Heart left ventricle (tissue), 16 donors: ENCODE data around the gene IL10RB. TPM values are rescaled to one million over a fixed set of nuclear protein-coding genes. Genes with fewer than 3 reads are reported as not detected.
"Not testable (repeated sequence)": the region's sequence is repeated elsewhere in the genome, so short reads cannot be mapped to it uniquely, and the experiment has no call there.

ENCODE experiments used
- ATAC-seq, 4 donors: fragments of 200-7000 bp; cut with Tn5 transposase; one replicate each; pipeline ENCODE4 v1.9.1; 2020 to 2022; ENCODE audit warnings: moderate library complexity in 4 of 4, mild to moderate bottlenecking in 3 of 4, moderate number of reproducible peaks in 1 of 4
- DNase-seq, 5 donors: peaks; one replicate each; pipeline ENCODE4 v3.0.0-alpha.2; 2020
- H3K27ac ChIP-seq, 12 donors: fragments of 200-600 bp; sonication (generic) in 4 of 12; one replicate each; pipeline versions ENCODE4 v1.5.0 to v1.8.0; 2016 to 2022; ENCODE audit warnings: mild to moderate bottlenecking in 2 of 12
- H3K27me3 ChIP-seq, 9 donors: fragments of 200-600 bp; sonication (generic) in 2 of 9; one replicate each; pipeline versions ENCODE4 v1.5.1 to v1.8.0; 2016 to 2022; ENCODE audit warnings: mild to moderate bottlenecking in 3 of 9
- H3K36me3 ChIP-seq, 9 donors: fragments of 200-600 bp; sonication (generic) in 2 of 9; one replicate each; pipeline versions ENCODE4 v1.5.0 to v1.8.0; 2018 to 2022; ENCODE audit warnings: mild to moderate bottlenecking in 2 of 9
- H3K4me1 ChIP-seq, 12 donors: fragments of 200-600 bp; sonication (generic) in 4 of 12; one replicate each; pipeline versions ENCODE4 v1.5.0 to v1.8.0; 2016 to 2022; ENCODE audit warnings: mild to moderate bottlenecking in 3 of 12
- H3K4me3 ChIP-seq, 12 donors: fragments of 200-600 bp; sonication (generic) in 4 of 12; one replicate each; pipeline versions ENCODE4 v1.5.0 to v1.8.0; 2017 to 2022; ENCODE audit warnings: mild to moderate bottlenecking in 9 of 12, moderate library complexity in 4 of 12
- H3K9me3 ChIP-seq, 12 donors: fragments of 200-600 bp; sonication (generic) in 4 of 12; one replicate each; pipeline versions ENCODE4 v1.5.0 to v1.8.0; 2016 to 2022; ENCODE audit warnings: mild to moderate bottlenecking in 1 of 12
- CTCF ChIP-seq, 12 donors: fragments of 200-600 bp; sonication (generic) in 4 of 12; IDR thresholded peaks; one replicate each; pipeline versions ENCODE4 v1.5.0 to v1.8.0; 2018 to 2022; ENCODE audit warnings: antibody characterized with exemption in 12 of 12, mild to moderate bottlenecking in 5 of 12
- POLR2A ChIP-seq, 2 donors: fragments of 450-650 bp; IDR thresholded peaks; one replicate each; pipeline ENCODE4 v1.6.1; 2017; ENCODE audit warnings: antibody characterized with exemption in 2 of 2, mild to moderate bottlenecking in 2 of 2, moderate library complexity in 2 of 2
- WGBS, 4 donors: extraction: QIAGEN DNeasy Blood & Tissue Kit in 2 of 4; methylation state at CpG; one replicate each; pipeline versions ENCODE4 v1.1.5 to v1.1.7; 2013 to 2018; 5-methylcytosine and 5-hydroxymethylcytosine counted together
- intact Hi-C, 10 donors: fragments of 100-400 bp; cut with DNase I; formaldehyde crosslinking; loops; one replicate each; pipeline versions ENCODE4 v1.11.1 to v1.14.2; 2022
- polyA plus RNA-seq, 2 donors: library from polyadenylated mRNA; stranded (reverse); fragments of 200-250 nt; gene quantifications; one replicate each; pipeline ENCODE4 v1.2.3, GENCODE V29; 2013
- total RNA-seq, 9 donors: library from RNA; depleted of rRNA in 2 of 9; stranded (reverse); fragments of >200 nt in 2 of 9; fragmentation: NEBNext Ultra II Directional in 3 of 9; extraction: Animal tissue kit (Norgen Biotek cat#: 25700) in 3 of 9; gene quantifications; one replicate each; pipeline versions ENCODE4 v1.1.0 to v1.2.4, GENCODE V29; 2016 to 2023
- donor health status: ischemic (EF 13 %, LVEDD 7.1; RV severe dilation, severe dysfunction).
- donor health status: healthy with polysubstance abuse.
- donor health status: DM: no; HTN: yes; CAD: no.
- donor health status: DM: no; HTN: no; CAD: no.
- donor health status: ischemic (EF 25% LVEDD 6.9; RV normal size, moderate dysfunction).
- donor health status: ischemic (EF 25% LVEDD 5.7; RV mildly dilated, moderate dysfunction).
- donor health status: healthy.
- donor health status: DM: yes; HTN: yes; CAD: no.
- donor health status: ischemic (EF 35%, LVEDD 5.7; RV mildly dilated, moderate dysfunction).
- donor health status: nonischemic (EF 11% LVEDD 7.7; RV severe dilation, severe dysfunction).
- donor health status: DM: yes; HTN: yes; CAD: no.
- donor health status: PGD.
- donor health status: ischemic (EF 29% LVEDD 5.4; RV normal size, mild dysfunction).
- donor health status: nonischemic (EF 23%, LVEDD 6.1; RV moderate dilation, normal function).

Gene IL10RB
- total and polyA plus RNA-seq, 11 donors: 4.5 to 28.2 (median 8.3) TPM

- TF ChIP-seq POLR2A (IDR thresholded peaks at IDR 0.05): no peak
- no peak for TF ChIP-seq CTCF (IDR thresholded peaks at IDR 0.05)
These were observed 28.7 kb upstream of the IL10RB start for GRCh38 chr21:33237486-33237885.

GRCh38 chr21:33238146-33238545 is 28.0 kb upstream of the IL10RB start:
- DNase-seq (no peak), ATAC-seq (no peak)
- WGBS, 4 donors: 92 to 96% (median 94%) methylated on average over 4 of the region's 4 CpGs
- no peak for TF ChIP-seq POLR2A (IDR thresholded peaks at IDR 0.05)
- no peak for TF ChIP-seq CTCF (IDR thresholded peaks at IDR 0.05)
- Histone ChIP-seq H3K27ac (peak overlapping the region in 1 of 12 donors; percentile 50), H3K9me3 (no peaks in the 10 kb centered on the region), H3K27me3 (no peaks in the 10 kb centered on the region), H3K4me1 (peaks cover 0 to 86% (median 17%) of the 10 kb centered on the region in 12 donors), H3K4me3 (no peak overlapping the region), H3K36me3 (peaks cover 0 to 22% (median under 1%) of the 10 kb centered on the region in 9 donors)
- intact Hi-C loops: loop anchor here in 2 of 10 donors (10.0 kb wide), 2 partner anchors 47 to 127 kb away; no protein-coding TSS in a partner anchor

More at GRCh38 chr21:33237486-33237885, 28.7 kb upstream of the IL10RB start:
- Histone ChIP-seq H3K9me3 (no peaks in the 10 kb centered on the region), H3K27me3 (no peaks in the 10 kb centered on the region), H3K4me3 (no peak overlapping the region), H3K27ac (peak overlapping the region in 1 of 12 donors; percentile 50), H3K4me1 (peaks cover 0 to 90% (median 23%) of the 10 kb centered on the region in 12 donors), H3K36me3 (peaks cover 0 to 18% (median 0%) of the 10 kb centered on the region in 9 donors)
- WGBS, 4 donors: 87 to 94% (median 90%) methylated on average over 3 of the region's 3 CpGs
- intact Hi-C loops: loop anchor here in 2 of 10 donors (10.0 kb wide), 2 partner anchors 47 to 127 kb away; no protein-coding TSS in a partner anchor
- ATAC-seq (no peak), DNase-seq (no peak)

GRCh38 chr21:33238565-33239255 is 27.5 kb upstream of the IL10RB start:
- Histone ChIP-seq H3K9me3 (no peaks in the 10 kb centered on the region), H3K27ac (peak overlapping the region in 1 of 12 donors; percentile 50), H3K36me3 (peaks cover 0 to 27% (median 6%) of the 10 kb centered on the region in 9 donors), H3K27me3 (no peaks in the 10 kb centered on the region), H3K4me3 (no peak overlapping the region), H3K4me1 (peaks cover 0 to 86% (median 15%) of the 10 kb centered on the region in 12 donors)
- intact Hi-C loops: loop anchor here in 2 of 10 donors (10.0 kb wide), 2 partner anchors 46 to 126 kb away; no protein-coding TSS in a partner anchor
- DNase-seq (no peak), ATAC-seq (no peak)
- no peak for TF ChIP-seq POLR2A (IDR thresholded peaks at IDR 0.05)
- TF ChIP-seq CTCF (IDR thresholded peaks at IDR 0.05): no peak
- WGBS, 4 donors: 77 to 88% (median 86%) methylated on average over 7 of the region's 7 CpGs

- not testable (repeated sequence) for H3K4me3 ChIP-seq, ATAC-seq, H3K27me3 ChIP-seq, DNase-seq, H3K9me3 ChIP-seq
- Histone ChIP-seq H3K27ac (peak overlapping the region in 1 of 12 donors; percentile 50), H3K4me1 (peaks cover 0 to 89% (median 23%) of the 10 kb centered on the region in 12 donors), H3K36me3 (peaks cover 0 to 35% (median 8%) of the 10 kb centered on the region in 9 donors)
- intact Hi-C loops: loop anchor here in 3 of 10 donors (5.0 to 10.0 kb wide), 3 partner anchors 45 to 125 kb away; no protein-coding TSS in a partner anchor
These were observed 26.5 kb upstream of the IL10RB start for GRCh38 chr21:33239559-33240127.
